ENCODE data around the gene UBE2R2.

DNA sequence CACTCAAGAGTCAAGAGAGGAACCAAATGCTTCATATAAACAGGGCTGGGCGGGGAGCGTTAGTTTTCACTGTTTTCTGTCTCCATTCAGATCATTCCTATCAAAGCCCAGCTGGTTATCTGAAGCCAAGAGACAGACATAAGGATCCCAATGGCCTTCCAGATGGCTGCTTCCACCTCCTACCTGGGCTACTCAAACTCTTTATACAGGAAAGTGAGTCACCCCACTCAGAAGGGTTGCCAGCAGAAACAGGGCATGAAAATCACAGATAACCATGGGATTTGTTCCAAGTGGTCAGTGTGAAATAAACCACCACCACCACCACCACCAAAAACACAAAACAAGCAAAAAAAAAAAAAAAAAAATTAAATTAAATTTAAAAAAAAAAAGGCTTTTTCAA is 16.1 kb upstream of the UBE2R2 start:
- TF ChIP-seq, protein P1, sequence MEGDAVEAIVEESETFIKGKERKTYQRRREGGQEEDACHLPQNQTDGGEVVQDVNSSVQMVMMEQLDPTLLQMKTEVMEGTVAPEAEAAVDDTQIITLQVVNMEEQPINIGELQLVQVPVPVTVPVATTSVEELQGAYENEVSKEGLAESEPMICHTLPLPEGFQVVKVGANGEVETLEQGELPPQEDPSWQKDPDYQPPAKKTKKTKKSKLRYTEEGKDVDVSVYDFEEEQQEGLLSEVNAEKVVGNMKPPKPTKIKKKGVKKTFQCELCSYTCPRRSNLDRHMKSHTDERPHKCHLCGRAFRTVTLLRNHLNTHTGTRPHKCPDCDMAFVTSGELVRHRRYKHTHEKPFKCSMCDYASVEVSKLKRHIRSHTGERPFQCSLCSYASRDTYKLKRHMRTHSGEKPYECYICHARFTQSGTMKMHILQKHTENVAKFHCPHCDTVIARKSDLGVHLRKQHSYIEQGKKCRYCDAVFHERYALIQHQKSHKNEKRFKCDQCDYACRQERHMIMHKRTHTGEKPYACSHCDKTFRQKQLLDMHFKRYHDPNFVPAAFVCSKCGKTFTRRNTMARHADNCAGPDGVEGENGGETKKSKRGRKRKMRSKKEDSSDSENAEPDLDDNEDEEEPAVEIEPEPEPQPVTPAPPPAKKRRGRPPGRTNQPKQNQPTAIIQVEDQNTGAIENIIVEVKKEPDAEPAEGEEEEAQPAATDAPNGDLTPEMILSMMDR (IDR thresholded peaks at IDR 0.05; ENCODE audit: borderline replicate concordance, extremely low read depth, low read length, poor library complexity, severe bottlenecking), result no peak
- TF ChIP-seq EZH2 (IDR thresholded peaks at IDR 0.05; ENCODE audit: borderline replicate concordance, low read depth, low read length, severe bottlenecking), result no peak
